ENCODE results near the gene PDE3B. TPM values are rescaled to one million over a fixed set of nuclear protein-coding genes. Genes with fewer than 3 reads are reported as not detected.

PDE3B gene
- total RNA-seq, 3 donors from 2014 or later (not counting 1 experiment from before 2014, with no cell fraction given), result 18.2 to 42.3 (median 34.5) TPM

DNA sequence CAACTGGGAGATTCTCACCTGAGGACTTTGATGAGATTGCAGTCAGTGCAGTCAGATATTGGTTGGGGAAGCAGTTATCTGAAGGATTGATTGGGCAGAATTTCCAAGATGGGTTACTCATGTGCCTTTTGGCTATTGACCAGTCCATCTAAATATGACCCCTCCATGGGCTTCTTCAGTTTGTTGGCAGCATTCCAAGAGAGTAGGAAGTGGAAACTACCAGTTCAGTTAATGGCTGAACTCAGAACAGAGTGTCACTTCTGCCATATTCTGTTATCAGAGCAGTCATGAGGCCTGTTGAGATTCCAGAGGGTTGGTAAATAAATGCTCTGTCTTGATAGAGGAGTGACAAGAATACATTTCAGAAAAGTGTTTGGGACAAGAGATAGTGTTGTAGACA is 177.4 kb downstream of the PDE3B start:
- ATAC-seq (no peak), DNase-seq (no peak)
- H3K27ac ChIP-seq (ENCODE audit: low read length), result no peak overlapping the region
- peaks cover 0 to 8% of the 10 kb centered on the region in 2 donors for H3K9me3 Mint-ChIP-seq
- peaks cover 3% of the 10 kb centered on the region for H3K36me3 ChIP-seq (ENCODE audit: control insufficient read depth, insufficient read depth, low read length)
- no peaks in the 10 kb centered on the region for H3K4me1 ChIP-seq (ENCODE audit: control insufficient read depth, insufficient read depth, low read length)
- no peaks in the 10 kb centered on the region for H3K27me3 ChIP-seq (ENCODE audit: control insufficient read depth, insufficient read depth, low read length)
- no peak for TF ChIP-seq CTCF (IDR thresholded peaks at IDR 0.05)
- no peaks in the 10 kb centered on the region for H3K4me1 Mint-ChIP-seq
- no peak overlapping the region for H3K27ac Mint-ChIP-seq
- intact Hi-C loops (cut with micrococcal nuclease), result no loop called here
- H3K9me3 ChIP-seq (ENCODE audit: control insufficient read depth, insufficient read depth, low read length), result no peaks in the 10 kb centered on the region
- H3K4me3 Mint-ChIP-seq, result no peak overlapping the region
- H3K36me3 Mint-ChIP-seq, result peaks cover 11% of the 10 kb centered on the region
- H3K27me3 Mint-ChIP-seq (ENCODE audit: low read depth in 2 of 2), result peaks cover 0 to 9% of the 10 kb centered on the region in 2 donors
- no peak overlapping the region for H3K4me3 ChIP-seq (ENCODE audit: low read length)

GRCh38 chr11:14826600-14826999 is 183.0 kb downstream of the PDE3B start:
- Histone ChIP-seq H3K27ac (ENCODE audit: low read length) (no peak overlapping the region), H3K4me3 (ENCODE audit: low read length) (no peak overlapping the region), H3K4me1 (ENCODE audit: control insufficient read depth, insufficient read depth, low read length) (no peaks in the 10 kb centered on the region), H3K27me3 (ENCODE audit: control insufficient read depth, insufficient read depth, low read length) (no peaks in the 10 kb centered on the region), H3K9me3 (ENCODE audit: control insufficient read depth, insufficient read depth, low read length) (no peaks in the 10 kb centered on the region), H3K36me3 (ENCODE audit: control insufficient read depth, insufficient read depth, low read length) (no peaks in the 10 kb centered on the region)
- no peaks in the 10 kb centered on the region for H3K4me1 Mint-ChIP-seq
- DNase-seq (no peak), ATAC-seq (no peak)
- TF ChIP-seq CTCF (IDR thresholded peaks at IDR 0.05), result no peak
- intact Hi-C loops (cut with micrococcal nuclease), result no loop called here
- H3K27ac Mint-ChIP-seq, result no peak overlapping the region
- H3K36me3 Mint-ChIP-seq, result peaks cover 14% of the 10 kb centered on the region
- peaks cover 0 to 12% of the 10 kb centered on the region in 2 donors for H3K9me3 Mint-ChIP-seq
- H3K27me3 Mint-ChIP-seq (ENCODE audit: low read depth in 2 of 2), result peaks cover 0 to 9% of the 10 kb centered on the region in 2 donors
- WGBS (ENCODE audit: insufficient coverage), result 85% methylated on average over 2 of the region's 2 CpGs
- H3K4me3 Mint-ChIP-seq, result no peak overlapping the region

- no peaks in the 10 kb centered on the region for H3K36me3 Mint-ChIP-seq
- no peak overlapping the region for H3K27ac Mint-ChIP-seq
- H3K27me3 ChIP-seq (ENCODE audit: control insufficient read depth, insufficient read depth, low read length), result no peaks in the 10 kb centered on the region
Measured at GRCh38 chr11:14835496-14836492, 192.2 kb downstream of the PDE3B start.

More at GRCh38 chr11:14835496-14836492, 192.2 kb downstream of the PDE3B start:
- Mint-ChIP-seq H3K27me3 (ENCODE audit: low read depth in 2 of 2) (no peaks in the 10 kb centered on the region), H3K4me3 (no peak overlapping the region), H3K9me3 (no peaks in the 10 kb centered on the region), H3K4me1 (no peaks in the 10 kb centered on the region)
- intact Hi-C loops (cut with micrococcal nuclease), result no loop called here
- no peak for TF ChIP-seq CTCF (IDR thresholded peaks at IDR 0.05)
- no peaks in the 10 kb centered on the region for H3K4me1 ChIP-seq (ENCODE audit: control insufficient read depth, insufficient read depth, low read length)
- no peak overlapping the region for H3K4me3 ChIP-seq (ENCODE audit: low read length)
- DNase-seq (no peak), ATAC-seq (no peak)
- H3K36me3 ChIP-seq (ENCODE audit: control insufficient read depth, insufficient read depth, low read length), result no peaks in the 10 kb centered on the region
- H3K27ac ChIP-seq (ENCODE audit: low read length), result no peak overlapping the region
- H3K9me3 ChIP-seq (ENCODE audit: control insufficient read depth, insufficient read depth, low read length), result no peaks in the 10 kb centered on the region

Measured in natural killer cell (primary cell).